ENCODE measurements around the gene TRIL. TPM values are rescaled to one million over a fixed set of nuclear protein-coding genes. Genes with fewer than 3 reads are reported as not detected.

The TRIL gene
- total RNA-seq, 2 experiments from 2014 or later, result not detected

GRCh38 chr7:28964056-28964455 is 5.9 kb upstream of the TRIL start:
- CTCF ChIA-PET, result no interaction called here
- no peak overlapping the region for H3K4me3 Mint-ChIP-seq
- no peak overlapping the region for H3K27ac Mint-ChIP-seq
- no peaks in the 10 kb centered on the region for H3K4me1 Mint-ChIP-seq (ENCODE audit: low read depth)
- Histone ChIP-seq H3K4me1 (ENCODE audit: insufficient read depth, low read length) (no peaks in the 10 kb centered on the region), H3K9me3 (ENCODE audit: control insufficient read depth in 1 of 2, insufficient read depth in 1 of 2, low read length in 2 of 2) (no peaks in the 10 kb centered on the region), H3K27ac (ENCODE audit: low read depth in 1 of 2, low read length in 2 of 2) (no peak overlapping the region), H3K36me3 (ENCODE audit: insufficient read depth, low read length) (no peaks in the 10 kb centered on the region), H3K27me3 (ENCODE audit: control insufficient read depth in 1 of 2, insufficient read depth in 2 of 2, low read length in 2 of 2) (peaks cover 4 to 15% of the 10 kb centered on the region in 2 experiments), H3K4me3 (ENCODE audit: low read length) (no peak overlapping the region)
- ATAC-seq (ENCODE audit: poor library complexity) (no peak), DNase-seq (no peak)
- no peaks in the 10 kb centered on the region for H3K36me3 Mint-ChIP-seq (ENCODE audit: low read depth)
- H3K9me3 Mint-ChIP-seq, result no peaks in the 10 kb centered on the region
- POLR2A ChIA-PET, result no interaction called here
- no peak for TF ChIP-seq CTCF (IDR thresholded peaks at IDR 0.05)
- intact Hi-C loops (cut with DNase I, micrococcal nuclease), result no loop called here
- peaks cover 29% of the 10 kb centered on the region for H3K27me3 Mint-ChIP-seq

GRCh38 chr7:28961972-28962371 is 3.8 kb upstream of the TRIL start:
- Mint-ChIP-seq H3K4me3 (no peak overlapping the region), H3K27me3 (peaks cover 45% of the 10 kb centered on the region), H3K36me3 (ENCODE audit: low read depth) (no peaks in the 10 kb centered on the region), H3K4me1 (ENCODE audit: low read depth) (peaks cover 8% of the 10 kb centered on the region), H3K9me3 (no peaks in the 10 kb centered on the region), H3K27ac (no peak overlapping the region)
- intact Hi-C loops (cut with DNase I, micrococcal nuclease), result no loop called here
- DNase-seq (no peak), ATAC-seq (ENCODE audit: poor library complexity) (no peak)
- no peaks in the 10 kb centered on the region for H3K36me3 ChIP-seq (ENCODE audit: insufficient read depth, low read length)
- ChIA-PET CTCF (interaction anchor here (1.0 to 1.7 kb wide), 2 partner anchors 40 to 56 kb away, joined by 3 to 4 read pairs; no protein-coding TSS in a partner anchor), POLR2A (no interaction called here)
- no peak overlapping the region for H3K27ac ChIP-seq (ENCODE audit: low read depth in 1 of 2, low read length in 2 of 2)
- no peak for TF ChIP-seq CTCF (IDR thresholded peaks at IDR 0.05)
- H3K9me3 ChIP-seq (ENCODE audit: control insufficient read depth in 1 of 2, insufficient read depth in 1 of 2, low read length in 2 of 2), result peaks cover 0 to 7% of the 10 kb centered on the region in 2 experiments
- peaks cover 14 to 32% of the 10 kb centered on the region in 2 experiments for H3K27me3 ChIP-seq (ENCODE audit: control insufficient read depth in 1 of 2, insufficient read depth in 2 of 2, low read length in 2 of 2)
- H3K4me3 ChIP-seq (ENCODE audit: low read length), result no peak overlapping the region
- H3K4me1 ChIP-seq (ENCODE audit: insufficient read depth, low read length), result peaks cover 10% of the 10 kb centered on the region

GRCh38 chr7:28960071-28960840 is 2.1 kb upstream of the TRIL start:
- Histone ChIP-seq H3K36me3 (ENCODE audit: insufficient read depth, low read length) (no peaks in the 10 kb centered on the region), H3K27ac (ENCODE audit: low read depth in 1 of 2, low read length in 2 of 2) (no peak overlapping the region), H3K27me3 (ENCODE audit: control insufficient read depth in 1 of 2, insufficient read depth in 2 of 2, low read length in 2 of 2) (peaks cover 23 to 43% of the 10 kb centered on the region in 2 experiments), H3K4me3 (ENCODE audit: low read length) (no peak overlapping the region), H3K9me3 (ENCODE audit: control insufficient read depth in 1 of 2, insufficient read depth in 1 of 2, low read length in 2 of 2) (peaks cover 0 to 20% of the 10 kb centered on the region in 2 experiments), H3K4me1 (ENCODE audit: insufficient read depth, low read length) (peaks cover 25% of the 10 kb centered on the region)
- Mint-ChIP-seq H3K27ac (no peak overlapping the region), H3K4me3 (no peak overlapping the region), H3K27me3 (peaks cover 48% of the 10 kb centered on the region), H3K4me1 (ENCODE audit: low read depth) (peaks cover 9% of the 10 kb centered on the region), H3K9me3 (no peaks in the 10 kb centered on the region), H3K36me3 (ENCODE audit: low read depth) (no peaks in the 10 kb centered on the region)
- ChIA-PET CTCF (no interaction called here), POLR2A (no interaction called here)
- DNase-seq (no peak), ATAC-seq (ENCODE audit: poor library complexity) (no peak)
- no peak for TF ChIP-seq CTCF (IDR thresholded peaks at IDR 0.05)
- intact Hi-C loops (cut with DNase I, micrococcal nuclease), result no loop called here
